DND-41 (cell line): ENCODE measurements around the gene ELK4.

Experiments used
- ATAC-seq: fragments of 200-7000 bp; cut with Tn5 transposase; 3 replicates; pipeline ENCODE4 v1.9.1; 2021; ENCODE audit warnings: low read depth; ENCODE audit not compliant: insufficient read depth
- DNase-seq: peaks from one replicate; pipeline ENCODE4 v3.0.0-alpha.2; 2020
- H2AFZ ChIP-seq: 2 replicates; pipeline ENCODE4 v1.6.0; 2012; ENCODE audit warnings: low read depth, low read length
- H3K27ac ChIP-seq: 2 replicates; pipeline ENCODE4 v1.5.1; 2012; ENCODE audit warnings: low read length, inconsistent platforms
- H3K27me3 ChIP-seq: fragments of 200-600 bp; sonication (generic); 2 replicates; pipeline ENCODE4 v1.6.0; 2012; ENCODE audit warnings: low read length, mild to moderate bottlenecking, inconsistent platforms; ENCODE audit not compliant: insufficient read depth, poor library complexity
- H3K36me3 ChIP-seq: 2 replicates; pipeline ENCODE4 v1.5.1; 2012; ENCODE audit warnings: low read length, inconsistent platforms; ENCODE audit not compliant: insufficient read depth
- H3K4me1 ChIP-seq: 2 replicates; pipeline ENCODE4 v1.5.1; 2012; ENCODE audit warnings: mild to moderate bottlenecking, low read length; ENCODE audit not compliant: insufficient read depth
- H3K4me2 ChIP-seq: 2 replicates; pipeline ENCODE4 v1.6.0; 2012; ENCODE audit warnings: mild to moderate bottlenecking, moderate library complexity, low read length, inconsistent platforms; ENCODE audit not compliant: insufficient read depth
- H3K4me3 ChIP-seq, 2 experiments: fragments of 200-600 bp in 1 of 2; shearing (Covaris generic) in 1 of 2; 2 replicates each; pipeline ENCODE4 v1.5.1; 2012 to 2016; ENCODE audit warnings: inconsistent platforms in 2 of 2, low read length in 2 of 2, mild to moderate bottlenecking in 2 of 2, low read depth in 1 of 2, moderate library complexity in 1 of 2
- H3K79me2 ChIP-seq: 2 replicates; pipeline ENCODE4 v1.6.0; 2012; ENCODE audit warnings: low read length, inconsistent platforms; ENCODE audit not compliant: insufficient read depth
- H3K9ac ChIP-seq: 2 replicates; pipeline ENCODE4 v1.6.0; 2012; ENCODE audit warnings: low read depth, mild to moderate bottlenecking, inconsistent platforms, low read length, moderate library complexity
- H3K9me3 ChIP-seq: 2 replicates; pipeline ENCODE4 v1.5.1; 2012; ENCODE audit warnings: low read length, moderate library complexity, mild to moderate bottlenecking, inconsistent platforms; ENCODE audit not compliant: insufficient read depth, severe bottlenecking
- H4K20me1 ChIP-seq: 2 replicates; pipeline ENCODE4 v1.6.0; 2012; ENCODE audit warnings: low read length; ENCODE audit not compliant: insufficient read depth
- EZH2 ChIP-seq: IDR thresholded peaks from 3 replicates; pipeline ENCODE4 v1.6.1; 2012; ENCODE audit warnings: borderline replicate concordance, low read depth, mild to moderate bottlenecking, moderate library complexity, low read length, inconsistent platforms; ENCODE audit not compliant: severe bottlenecking
- TF ChIP-seq, protein P1 (sequence below): IDR thresholded peaks from 2 replicates; pipeline ENCODE4 v1.5.1; 2012; ENCODE audit warnings: borderline replicate concordance, low read length, moderate library complexity, mild to moderate bottlenecking; ENCODE audit not compliant: poor library complexity, severe bottlenecking; ENCODE audit errors: extremely low read depth

Gene ELK4

GRCh38 chr1:205642679-205643307 is 11.0 kb upstream of the ELK4 start:
- Histone ChIP-seq H3K4me2 (no peak overlapping the region), H3K4me1 (no peaks in the 10 kb centered on the region), H3K27ac (no peak overlapping the region), H3K4me3 (no peak overlapping the region), H3K27me3 (peaks cover 24% of the 10 kb centered on the region), H2AFZ (no peak overlapping the region), H3K36me3 (no peaks in the 10 kb centered on the region), H3K9me3 (no peaks in the 10 kb centered on the region), H3K9ac (no peak overlapping the region), H4K20me1 (no peaks in the 10 kb centered on the region), H3K79me2 (no peaks in the 10 kb centered on the region)
- no peak for ATAC-seq
- TF ChIP-seq, protein P1, sequence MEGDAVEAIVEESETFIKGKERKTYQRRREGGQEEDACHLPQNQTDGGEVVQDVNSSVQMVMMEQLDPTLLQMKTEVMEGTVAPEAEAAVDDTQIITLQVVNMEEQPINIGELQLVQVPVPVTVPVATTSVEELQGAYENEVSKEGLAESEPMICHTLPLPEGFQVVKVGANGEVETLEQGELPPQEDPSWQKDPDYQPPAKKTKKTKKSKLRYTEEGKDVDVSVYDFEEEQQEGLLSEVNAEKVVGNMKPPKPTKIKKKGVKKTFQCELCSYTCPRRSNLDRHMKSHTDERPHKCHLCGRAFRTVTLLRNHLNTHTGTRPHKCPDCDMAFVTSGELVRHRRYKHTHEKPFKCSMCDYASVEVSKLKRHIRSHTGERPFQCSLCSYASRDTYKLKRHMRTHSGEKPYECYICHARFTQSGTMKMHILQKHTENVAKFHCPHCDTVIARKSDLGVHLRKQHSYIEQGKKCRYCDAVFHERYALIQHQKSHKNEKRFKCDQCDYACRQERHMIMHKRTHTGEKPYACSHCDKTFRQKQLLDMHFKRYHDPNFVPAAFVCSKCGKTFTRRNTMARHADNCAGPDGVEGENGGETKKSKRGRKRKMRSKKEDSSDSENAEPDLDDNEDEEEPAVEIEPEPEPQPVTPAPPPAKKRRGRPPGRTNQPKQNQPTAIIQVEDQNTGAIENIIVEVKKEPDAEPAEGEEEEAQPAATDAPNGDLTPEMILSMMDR: no peak
- no peak for TF ChIP-seq EZH2
- DNase-seq: no peak

- no peak overlapping the region for H3K9ac ChIP-seq
- H3K27ac ChIP-seq: no peak overlapping the region
- H4K20me1 ChIP-seq: no peaks in the 10 kb centered on the region
- H3K9me3 ChIP-seq: no peaks in the 10 kb centered on the region
- no peak for TF ChIP-seq EZH2
- TF ChIP-seq, protein P1: no peak
- no peak overlapping the region for H3K4me2 ChIP-seq
- DNase-seq (no peak), ATAC-seq (no peak)
- no peaks in the 10 kb centered on the region for H3K79me2 ChIP-seq
- H3K27me3 ChIP-seq: peaks cover 35% of the 10 kb centered on the region
- no peaks in the 10 kb centered on the region for H3K36me3 ChIP-seq
- H3K4me1 ChIP-seq: no peaks in the 10 kb centered on the region
- no peak overlapping the region for H3K4me3 ChIP-seq
- no peak overlapping the region for H2AFZ ChIP-seq
Observed at GRCh38 chr1:205639567-205639966, 7.8 kb upstream of the ELK4 start.

DNA sequence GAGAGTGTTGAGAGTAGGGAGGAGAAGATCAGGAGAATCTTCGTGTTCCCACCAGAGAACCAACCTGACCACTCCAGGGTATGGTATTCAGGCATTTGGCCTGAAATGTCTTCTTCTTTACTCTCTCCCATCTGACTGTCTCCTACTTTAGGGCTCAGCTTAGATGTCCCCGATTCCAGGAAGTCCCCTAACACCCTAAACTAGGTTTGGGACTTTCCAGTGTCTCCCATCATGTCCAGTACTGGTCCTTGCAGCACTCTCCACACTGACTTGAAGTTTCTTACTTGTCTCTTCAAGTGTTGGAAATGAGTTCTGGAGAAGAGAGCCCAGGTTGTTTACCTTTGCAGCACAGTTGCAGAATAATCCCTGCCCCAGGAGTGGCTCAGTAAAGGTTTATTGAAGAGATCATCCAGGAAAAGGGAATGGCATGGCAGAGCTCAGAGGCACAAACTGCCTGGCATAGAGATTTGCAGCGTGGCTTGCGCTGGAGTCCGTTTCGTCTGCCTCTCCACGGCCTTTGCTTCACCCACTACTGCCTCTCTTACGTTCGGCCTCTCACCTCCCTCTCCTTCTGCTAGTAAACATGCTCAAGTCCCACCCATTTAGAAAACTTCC is 6.2 kb upstream of the ELK4 start:
- Histone ChIP-seq H3K36me3 (no peaks in the 10 kb centered on the region), H3K9me3 (no peaks in the 10 kb centered on the region), H3K4me1 (peaks cover under 1% of the 10 kb centered on the region), H3K4me2 (no peak overlapping the region), H3K27ac (no peak overlapping the region), H4K20me1 (no peaks in the 10 kb centered on the region), H3K9ac (no peak overlapping the region), H3K27me3 (peaks cover 35% of the 10 kb centered on the region), H2AFZ (no peak overlapping the region), H3K79me2 (no peaks in the 10 kb centered on the region), H3K4me3 (no peak overlapping the region)
- DNase-seq (no peak), ATAC-seq (no peak)
- TF ChIP-seq, protein P1: no peak
- TF ChIP-seq EZH2: no peak
